Activated T-cell treated with anti-CD3 and anti-CD28 coated beads for 1 hour (primary cell): ENCODE results near the gene PLCH2.
"Not testable (repeated sequence)": the region's sequence is repeated elsewhere in the genome, so short reads cannot be mapped to it uniquely, and the experiment has no call there.

ENCODE experiments used
- DNase-seq: peaks from one replicate; pipeline ENCODE4 v3.0.0-alpha.2; 2020; ENCODE audit warnings: low read depth

The PLCH2 gene

GRCh38 chr1:2476061-2476999 lies at the start of gene PLCH2:
TSS of gene PLCH2 (plus strand) at chr1:2476289. CDS start at chr1:2476589, 300 bp downstream.
- no peak for DNase-seq

- DNase-seq, result no peak
Measured at GRCh38 chr1:2426540-2426939, 49.5 kb upstream of the PLCH2 start.

GRCh38 chr1:2427051-2427450 lies 49.0 kb upstream of the PLCH2 start:
- DNase-seq, result no peak

GRCh38 chr1:2427976-2428375 lies 48.1 kb upstream of the PLCH2 start:
- no peak for DNase-seq

GRCh38 chr1:2428490-2428889 lies 47.6 kb upstream of the PLCH2 start:
- DNase-seq, result no peak

- DNase-seq, result no peak
Measured at GRCh38 chr1:2429780-2430591, 46.1 kb upstream of the PLCH2 start.

- DNase-seq, result no peak
Measured at GRCh38 chr1:2430592-2430973, 45.5 kb upstream of the PLCH2 start.

GRCh38 chr1:2431103-2431502 lies 45.0 kb upstream of the PLCH2 start:
- no peak for DNase-seq

- no peak for DNase-seq
Measured at GRCh38 chr1:2431518-2431917, 44.6 kb upstream of the PLCH2 start.

- DNase-seq, result no peak
Measured at GRCh38 chr1:2432441-2432844, 43.6 kb upstream of the PLCH2 start.

- no peak for DNase-seq
Measured at GRCh38 chr1:2433196-2433595, 42.9 kb upstream of the PLCH2 start.

- DNase-seq, result no peak
Measured at GRCh38 chr1:2433936-2434655, 42.0 kb upstream of the PLCH2 start.

- no peak for DNase-seq
Measured at GRCh38 chr1:2435091-2435490, 41.0 kb upstream of the PLCH2 start.

- DNase-seq, result no peak
Measured at GRCh38 chr1:2435746-2436355, 40.2 kb upstream of the PLCH2 start.

GRCh38 chr1:2436876-2437275 lies 39.2 kb upstream of the PLCH2 start:
- DNase-seq, result no peak

GRCh38 chr1:2437617-2438016 lies 38.5 kb upstream of the PLCH2 start:
- DNase-seq, result no peak

- DNase-seq, result no peak
Measured at GRCh38 chr1:2438038-2438437, 38.1 kb upstream of the PLCH2 start.

- DNase-seq, result no peak
Measured at GRCh38 chr1:2438641-2439040, 37.4 kb upstream of the PLCH2 start.

- DNase-seq, result no peak
Measured at GRCh38 chr1:2439369-2439768, 36.7 kb upstream of the PLCH2 start.

GRCh38 chr1:2440346-2440745 lies 35.7 kb upstream of the PLCH2 start:
- DNase-seq, result not testable (repeated sequence)

GRCh38 chr1:2441746-2442145 lies 34.3 kb upstream of the PLCH2 start:
- no peak for DNase-seq

GRCh38 chr1:2442661-2443060 lies 33.4 kb upstream of the PLCH2 start:
- DNase-seq, result no peak
